ENCODE data around the gene FREM2.

Gene FREM2

DNA sequence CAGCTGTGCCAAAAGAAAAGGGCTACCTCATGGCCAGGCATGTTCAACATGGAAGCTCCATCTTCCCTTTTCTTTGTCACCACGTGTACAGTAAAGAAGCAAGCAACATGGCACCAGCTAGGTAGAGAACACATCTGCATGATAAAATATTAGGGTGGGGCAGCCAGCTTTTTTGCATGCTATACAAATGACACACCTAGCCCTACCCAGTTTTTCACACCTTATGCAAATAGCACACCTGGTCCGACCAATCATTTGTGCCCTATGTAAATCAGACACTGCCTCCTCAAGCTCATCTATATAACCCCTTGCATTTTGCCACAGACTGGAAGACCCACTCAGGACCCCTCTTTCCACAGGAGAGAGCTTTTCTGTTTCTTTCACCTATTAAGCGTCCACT lies 218.2 kb downstream of the FREM2 start:
- H3K36me3 ChIP-seq (ENCODE audit: insufficient read depth, low read length), result no peaks in the 10 kb centered on the region
- no peak overlapping the region for H3K4me3 ChIP-seq (ENCODE audit: low read length)
- no peaks in the 10 kb centered on the region for H3K4me1 ChIP-seq (ENCODE audit: insufficient read depth, low read length)
- H3K9me3 ChIP-seq (ENCODE audit: low read length), result no peaks in the 10 kb centered on the region
- H3K27me3 ChIP-seq (ENCODE audit: insufficient read depth, low read length), result no peaks in the 10 kb centered on the region
- H2AFZ ChIP-seq (ENCODE audit: low read depth, low read length), result no peak overlapping the region

- Histone ChIP-seq H3K27me3 (ENCODE audit: insufficient read depth, low read length) (no peaks in the 10 kb centered on the region), H3K9me3 (ENCODE audit: low read length) (no peaks in the 10 kb centered on the region), H3K4me1 (ENCODE audit: insufficient read depth, low read length) (no peaks in the 10 kb centered on the region), H2AFZ (ENCODE audit: low read depth, low read length) (no peak overlapping the region), H3K36me3 (ENCODE audit: insufficient read depth, low read length) (no peaks in the 10 kb centered on the region), H3K4me3 (ENCODE audit: low read length) (no peak overlapping the region)
These were observed 219.0 kb downstream of the FREM2 start for GRCh38 chr13:38905861-38906260.

- H3K4me1 ChIP-seq (ENCODE audit: insufficient read depth, low read length), result no peaks in the 10 kb centered on the region
- no peaks in the 10 kb centered on the region for H3K9me3 ChIP-seq (ENCODE audit: low read length)
- no peaks in the 10 kb centered on the region for H3K27me3 ChIP-seq (ENCODE audit: insufficient read depth, low read length)
- H3K4me3 ChIP-seq (ENCODE audit: low read length), result no peak overlapping the region
- no peaks in the 10 kb centered on the region for H3K36me3 ChIP-seq (ENCODE audit: insufficient read depth, low read length)
- no peak overlapping the region for H2AFZ ChIP-seq (ENCODE audit: low read depth, low read length)
These were observed 221.7 kb downstream of the FREM2 start for GRCh38 chr13:38908574-38908973.

DNA sequence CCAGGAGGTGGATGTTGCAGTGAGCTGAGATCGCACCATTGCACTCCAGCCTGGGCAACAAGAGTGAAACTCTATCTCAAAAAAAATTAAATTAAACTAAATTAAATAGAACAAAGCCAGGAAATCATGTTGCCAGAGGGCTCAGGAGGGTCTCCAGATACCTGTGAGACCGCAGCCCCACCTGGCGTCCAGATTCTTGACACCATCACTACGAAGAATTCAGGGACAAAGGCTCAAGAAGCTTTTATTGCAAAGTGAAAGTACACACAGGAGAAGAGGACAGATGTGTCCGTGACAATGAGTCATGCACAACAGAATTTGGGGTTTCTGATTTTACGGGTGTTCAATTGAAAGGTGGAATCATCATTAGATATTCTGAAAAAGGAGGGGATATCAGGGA lies 227.2 kb downstream of the FREM2 start:
- Histone ChIP-seq H2AFZ (ENCODE audit: low read depth, low read length) (no peak overlapping the region), H3K27me3 (ENCODE audit: insufficient read depth, low read length) (no peaks in the 10 kb centered on the region), H3K4me3 (ENCODE audit: low read length) (no peak overlapping the region), H3K4me1 (ENCODE audit: insufficient read depth, low read length) (no peaks in the 10 kb centered on the region), H3K36me3 (ENCODE audit: insufficient read depth, low read length) (no peaks in the 10 kb centered on the region), H3K9me3 (ENCODE audit: low read length) (no peaks in the 10 kb centered on the region)

DNA sequence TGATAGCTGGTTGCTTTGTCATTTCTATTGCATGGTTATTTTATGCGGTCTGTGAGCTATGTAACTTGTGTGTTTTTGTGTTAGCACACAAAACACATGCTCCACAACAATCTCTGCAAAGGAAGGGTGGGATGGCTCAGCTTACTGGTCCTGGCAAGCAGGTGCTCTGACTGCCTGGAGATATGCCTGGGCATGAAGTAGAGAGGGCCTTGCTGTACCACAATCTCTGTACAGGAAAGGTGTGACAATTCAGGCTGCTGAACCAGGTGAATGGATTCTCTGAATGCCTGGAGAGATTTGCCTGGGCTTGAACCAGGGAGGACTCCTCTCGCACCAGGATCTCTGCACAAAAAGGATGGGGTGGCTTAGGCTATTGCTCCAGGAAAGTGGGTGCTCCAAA lies 234.2 kb downstream of the FREM2 start:
- no peaks in the 10 kb centered on the region for H3K36me3 ChIP-seq (ENCODE audit: insufficient read depth, low read length)
- peaks cover 4% of the 10 kb centered on the region for H3K9me3 ChIP-seq (ENCODE audit: low read length)
- H2AFZ ChIP-seq (ENCODE audit: low read depth, low read length), result no peak overlapping the region
- no peak overlapping the region for H3K4me3 ChIP-seq (ENCODE audit: low read length)
- H3K4me1 ChIP-seq (ENCODE audit: insufficient read depth, low read length), result no peaks in the 10 kb centered on the region
- H3K27me3 ChIP-seq (ENCODE audit: insufficient read depth, low read length), result no peaks in the 10 kb centered on the region

DNA sequence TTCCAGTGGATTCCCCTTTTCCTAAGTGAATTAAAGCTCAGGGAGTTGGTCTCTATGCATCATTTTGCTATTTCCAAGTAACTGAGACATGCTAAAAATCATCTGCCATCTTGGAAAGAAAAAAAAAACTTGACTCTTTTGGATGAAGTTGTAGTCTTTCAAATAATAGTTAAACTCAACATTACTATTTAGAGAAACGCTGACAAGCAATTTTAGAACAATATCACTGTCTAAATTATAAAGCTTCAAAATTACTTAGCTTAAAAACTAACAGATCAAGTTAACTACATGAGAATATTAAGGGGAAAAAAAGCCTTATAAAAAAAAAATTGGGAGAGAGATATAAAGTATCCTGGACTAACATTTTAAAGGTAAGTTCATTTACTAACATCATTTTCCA lies 235.3 kb downstream of the FREM2 start:
- Histone ChIP-seq H3K4me1 (ENCODE audit: insufficient read depth, low read length) (no peaks in the 10 kb centered on the region), H3K36me3 (ENCODE audit: insufficient read depth, low read length) (no peaks in the 10 kb centered on the region), H3K9me3 (ENCODE audit: low read length) (peaks cover 4% of the 10 kb centered on the region), H3K27me3 (ENCODE audit: insufficient read depth, low read length) (no peaks in the 10 kb centered on the region), H2AFZ (ENCODE audit: low read depth, low read length) (no peak overlapping the region), H3K4me3 (ENCODE audit: low read length) (no peak overlapping the region)

- Histone ChIP-seq H3K36me3 (ENCODE audit: insufficient read depth, low read length) (no peaks in the 10 kb centered on the region), H3K9me3 (ENCODE audit: low read length) (no peaks in the 10 kb centered on the region), H3K4me3 (ENCODE audit: low read length) (no peak overlapping the region), H3K27me3 (ENCODE audit: insufficient read depth, low read length) (no peaks in the 10 kb centered on the region), H2AFZ (ENCODE audit: low read depth, low read length) (no peak overlapping the region), H3K4me1 (ENCODE audit: insufficient read depth, low read length) (peaks cover 7% of the 10 kb centered on the region)
These were observed 246.9 kb downstream of the FREM2 start for GRCh38 chr13:38933786-38934185.
